Measurements from ENCODE around the gene PARN. TPM values are rescaled to one million over a fixed set of nuclear protein-coding genes. Genes with fewer than 3 reads are reported as not detected.
A peak's percentile ranks its signal among the peaks of the same experiment; 100 is the strongest.

The PARN gene
- total RNA-seq, 2 experiments from 2014 or later, result 40.7 to 45.8 TPM

GRCh38 chr16:14492614-14493013 lies 137.4 kb downstream of the PARN start:
- Mint-ChIP-seq H3K9me3 (no peaks in the 10 kb centered on the region), H3K27me3 (no peaks in the 10 kb centered on the region), H3K4me1 (peaks cover 23% of the 10 kb centered on the region), H3K27ac (no peak overlapping the region), H3K36me3 (peaks cover 7% of the 10 kb centered on the region), H3K4me3 (no peak overlapping the region)
- no peak for DNase-seq
- POLR2A ChIA-PET, result no interaction called here
- no peak for ATAC-seq (ENCODE audit: low read depth)

- H3K4me1 Mint-ChIP-seq, result peaks cover 25% of the 10 kb centered on the region
- no peak for DNase-seq
These were observed 138.1 kb downstream of the PARN start for GRCh38 chr16:14491861-14492529.

GRCh38 chr16:14490235-14490634 lies 139.8 kb downstream of the PARN start:
- no peak overlapping the region for H3K27ac Mint-ChIP-seq
- peaks cover 21% of the 10 kb centered on the region for H3K4me1 Mint-ChIP-seq
- no peak overlapping the region for H3K4me3 Mint-ChIP-seq
- no peak for ATAC-seq (ENCODE audit: low read depth)
- H3K36me3 Mint-ChIP-seq, result peaks cover 8% of the 10 kb centered on the region
- H3K9me3 Mint-ChIP-seq, result no peaks in the 10 kb centered on the region
- no peak for DNase-seq
- no peaks in the 10 kb centered on the region for H3K27me3 Mint-ChIP-seq
- POLR2A ChIA-PET, result no interaction called here

More at GRCh38 chr16:14491861-14492529, 138.1 kb downstream of the PARN start:
- peaks cover 7% of the 10 kb centered on the region for H3K36me3 Mint-ChIP-seq
- H3K27ac Mint-ChIP-seq, result no peak overlapping the region
- POLR2A ChIA-PET, result no interaction called here
- H3K9me3 Mint-ChIP-seq, result no peaks in the 10 kb centered on the region
- H3K27me3 Mint-ChIP-seq, result no peaks in the 10 kb centered on the region
- ATAC-seq (ENCODE audit: low read depth), result no peak
- no peak overlapping the region for H3K4me3 Mint-ChIP-seq

GRCh38 chr16:14489460-14489859 lies 140.6 kb downstream of the PARN start:
- Mint-ChIP-seq H3K4me1 (peaks cover 21% of the 10 kb centered on the region), H3K9me3 (no peaks in the 10 kb centered on the region), H3K36me3 (peaks cover 5% of the 10 kb centered on the region), H3K27me3 (no peaks in the 10 kb centered on the region), H3K4me3 (no peak overlapping the region), H3K27ac (no peak overlapping the region)
- POLR2A ChIA-PET, result no interaction called here
- ATAC-seq (ENCODE audit: low read depth) (peak; percentile 44), DNase-seq (no peak)

GRCh38 chr16:14487579-14487978 lies 142.5 kb downstream of the PARN start:
- DNase-seq (no peak), ATAC-seq (ENCODE audit: low read depth) (peak; percentile 60)
- no peak overlapping the region for H3K4me3 Mint-ChIP-seq
- POLR2A ChIA-PET, result no interaction called here
- peaks cover 15% of the 10 kb centered on the region for H3K4me1 Mint-ChIP-seq
- H3K27ac Mint-ChIP-seq, result no peak overlapping the region
- H3K9me3 Mint-ChIP-seq, result no peaks in the 10 kb centered on the region
- no peaks in the 10 kb centered on the region for H3K27me3 Mint-ChIP-seq
- H3K36me3 Mint-ChIP-seq, result peaks cover 5% of the 10 kb centered on the region

- H3K9me3 Mint-ChIP-seq, result no peaks in the 10 kb centered on the region
- POLR2A ChIA-PET, result no interaction called here
- H3K27ac Mint-ChIP-seq, result no peak overlapping the region
- no peak for ATAC-seq (ENCODE audit: low read depth)
- no peaks in the 10 kb centered on the region for H3K27me3 Mint-ChIP-seq
- no peak for DNase-seq
- peaks cover 9% of the 10 kb centered on the region for H3K4me1 Mint-ChIP-seq
- H3K4me3 Mint-ChIP-seq, result no peak overlapping the region
- H3K36me3 Mint-ChIP-seq, result peaks cover 8% of the 10 kb centered on the region
These were observed 143.3 kb downstream of the PARN start for GRCh38 chr16:14486520-14487303.

- H3K27me3 Mint-ChIP-seq, result no peaks in the 10 kb centered on the region
- no peak overlapping the region for H3K4me3 Mint-ChIP-seq
- ATAC-seq (ENCODE audit: low read depth), result no peak
These were observed 144.1 kb downstream of the PARN start for GRCh38 chr16:14485811-14486519.

GRCh38 chr16:14485121-14485551 lies 144.9 kb downstream of the PARN start:
- POLR2A ChIA-PET, result interaction anchor here (0.6 to 0.7 kb wide), 2 partner anchors 16 to 41 kb away, joined by 3 read pairs; no protein-coding TSS in a partner anchor
- no peak for ATAC-seq (ENCODE audit: low read depth)
- Mint-ChIP-seq H3K4me3 (no peak overlapping the region), H3K9me3 (peaks cover 2% of the 10 kb centered on the region), H3K27me3 (no peaks in the 10 kb centered on the region), H3K4me1 (peaks cover 8% of the 10 kb centered on the region), H3K36me3 (peaks cover 20% of the 10 kb centered on the region), H3K27ac (no peak overlapping the region)
- DNase-seq, result no peak

More at GRCh38 chr16:14485811-14486519, 144.1 kb downstream of the PARN start:
- no peaks in the 10 kb centered on the region for H3K9me3 Mint-ChIP-seq
- no peak for DNase-seq
- POLR2A ChIA-PET, result interaction anchor here (0.6 kb wide), 1 partner anchor 40 kb away, joined by 3 read pairs; no protein-coding TSS in a partner anchor
- H3K4me1 Mint-ChIP-seq, result peaks cover 8% of the 10 kb centered on the region
- H3K27ac Mint-ChIP-seq, result no peak overlapping the region
- H3K36me3 Mint-ChIP-seq, result peaks cover 14% of the 10 kb centered on the region

GRCh38 chr16:14483819-14484385 lies 146.2 kb downstream of the PARN start:
- peaks cover 6% of the 10 kb centered on the region for H3K9me3 Mint-ChIP-seq
- H3K27ac Mint-ChIP-seq, result no peak overlapping the region
- peaks cover 28% of the 10 kb centered on the region for H3K36me3 Mint-ChIP-seq

GRCh38 chr16:14476183-14476582 lies 153.9 kb downstream of the PARN start:
- H3K27me3 Mint-ChIP-seq, result no peaks in the 10 kb centered on the region
- H3K27ac Mint-ChIP-seq, result no peak overlapping the region
- H3K4me3 Mint-ChIP-seq, result no peak overlapping the region
- DNase-seq, result no peak
- no peaks in the 10 kb centered on the region for H3K4me1 Mint-ChIP-seq
- POLR2A ChIA-PET, result no interaction called here
- H3K36me3 Mint-ChIP-seq, result peaks cover 37% of the 10 kb centered on the region
- H3K9me3 Mint-ChIP-seq, result peaks cover 12% of the 10 kb centered on the region
- ATAC-seq (ENCODE audit: low read depth), result no peak

More at GRCh38 chr16:14483819-14484385, 146.2 kb downstream of the PARN start:
- POLR2A ChIA-PET, result no interaction called here
- H3K4me3 Mint-ChIP-seq, result no peak overlapping the region
- no peak for ATAC-seq (ENCODE audit: low read depth)
- no peak for DNase-seq
- H3K4me1 Mint-ChIP-seq, result peaks cover 7% of the 10 kb centered on the region
- H3K27me3 Mint-ChIP-seq, result no peaks in the 10 kb centered on the region

- no peak for DNase-seq
- Mint-ChIP-seq H3K27me3 (no peaks in the 10 kb centered on the region), H3K27ac (no peak overlapping the region), H3K4me1 (no peaks in the 10 kb centered on the region), H3K36me3 (peaks cover 34% of the 10 kb centered on the region), H3K9me3 (peaks cover 12% of the 10 kb centered on the region), H3K4me3 (no peak overlapping the region)
- no peak for ATAC-seq (ENCODE audit: low read depth)
- POLR2A ChIA-PET, result no interaction called here
These were observed 154.5 kb downstream of the PARN start for GRCh38 chr16:14475370-14476139.

- DNase-seq, result no peak
- POLR2A ChIA-PET, result no interaction called here
- no peaks in the 10 kb centered on the region for H3K27me3 Mint-ChIP-seq
- no peaks in the 10 kb centered on the region for H3K4me1 Mint-ChIP-seq
- no peak overlapping the region for H3K27ac Mint-ChIP-seq
- H3K36me3 Mint-ChIP-seq, result peaks cover 18% of the 10 kb centered on the region
- no peak overlapping the region for H3K4me3 Mint-ChIP-seq
- ATAC-seq (ENCODE audit: low read depth), result no peak
- H3K9me3 Mint-ChIP-seq, result peaks cover 5% of the 10 kb centered on the region
These were observed 156.6 kb downstream of the PARN start for GRCh38 chr16:14473488-14473887.

- H3K27ac Mint-ChIP-seq, result no peak overlapping the region
- ATAC-seq (ENCODE audit: low read depth) (no peak), DNase-seq (no peak)
- no peaks in the 10 kb centered on the region for H3K4me1 Mint-ChIP-seq
- H3K36me3 Mint-ChIP-seq, result peaks cover 18% of the 10 kb centered on the region
- no peaks in the 10 kb centered on the region for H3K9me3 Mint-ChIP-seq
- H3K27me3 Mint-ChIP-seq, result no peaks in the 10 kb centered on the region
- POLR2A ChIA-PET, result no interaction called here
- H3K4me3 Mint-ChIP-seq, result no peak overlapping the region
These were observed 157.7 kb downstream of the PARN start for GRCh38 chr16:14472357-14472756.
